ENCODE measurements around the gene VSIG10L2.

Gene VSIG10L2

GRCh38 chr11:125925247-125925740 lies 20.6 kb upstream of the VSIG10L2 start:
- DNase-seq: peak in 1 of 42 donors; percentile 33

GRCh38 chr11:125925804-125926203 lies 20.0 kb upstream of the VSIG10L2 start:
- DNase-seq: peak in 1 of 42 donors; percentile 31
- intact Hi-C loops (cut with DNase I): no loop called here

More at GRCh38 chr11:125925247-125925740, 20.6 kb upstream of the VSIG10L2 start:
- intact Hi-C loops (cut with DNase I): no loop called here

GRCh38 chr11:125926682-125927081 lies 19.2 kb upstream of the VSIG10L2 start:
- intact Hi-C loops (cut with DNase I): no loop called here
- DNase-seq: peak in 1 of 42 donors; percentile 10

- peak in 8 of 42 donors; percentile 15 to 59 (median 32) for DNase-seq
- intact Hi-C loops (cut with DNase I): no loop called here
These were observed 16.3 kb upstream of the VSIG10L2 start for GRCh38 chr11:125929445-125930075.

- no peak for DNase-seq
- intact Hi-C loops (cut with DNase I): no loop called here
These were observed 15.8 kb upstream of the VSIG10L2 start for GRCh38 chr11:125930076-125930450.

GRCh38 chr11:125931116-125931515 lies 14.7 kb upstream of the VSIG10L2 start:
- DNase-seq: peak in 1 of 42 donors; percentile 14
- intact Hi-C loops (cut with DNase I): no loop called here

- no peak for DNase-seq
- intact Hi-C loops (cut with DNase I): no loop called here
These were observed 14.2 kb upstream of the VSIG10L2 start for GRCh38 chr11:125931668-125932067.

GRCh38 chr11:125932301-125932700 lies 13.5 kb upstream of the VSIG10L2 start:
- intact Hi-C loops (cut with DNase I): no loop called here
- peak in 2 of 42 donors; percentile 8 to 12 for DNase-seq

GRCh38 chr11:125933030-125933813 lies 12.6 kb upstream of the VSIG10L2 start:
- DNase-seq: peak in 5 of 42 donors; percentile 18 to 37 (median 30)
- intact Hi-C loops (cut with DNase I): no loop called here

- DNase-seq: peak in 2 of 42 donors; percentile 19 to 22
- intact Hi-C loops (cut with DNase I): no loop called here
These were observed 11.4 kb upstream of the VSIG10L2 start for GRCh38 chr11:125934473-125934872.

GRCh38 chr11:125935056-125935455 lies 10.8 kb upstream of the VSIG10L2 start:
- intact Hi-C loops (cut with DNase I): no loop called here
- DNase-seq: no peak

GRCh38 chr11:125935618-125936199 lies 10.1 kb upstream of the VSIG10L2 start:
- intact Hi-C loops (cut with DNase I): no loop called here
- DNase-seq: peak in 3 of 42 donors; percentile 3 to 27 (median 6)

GRCh38 chr11:125938418-125938817 lies 7.4 kb upstream of the VSIG10L2 start:
- intact Hi-C loops (cut with DNase I): no loop called here
- peak in 6 of 42 donors; percentile 8 to 32 (median 17) for DNase-seq

GRCh38 chr11:125939081-125939521 lies 6.7 kb upstream of the VSIG10L2 start:
- intact Hi-C loops (cut with DNase I): no loop called here
- peak in 33 of 42 donors; percentile 16 to 79 (median 45) for DNase-seq

- peak in 3 of 42 donors; percentile 17 to 25 (median 19) for DNase-seq
- intact Hi-C loops (cut with DNase I): no loop called here
These were observed 5.7 kb upstream of the VSIG10L2 start for GRCh38 chr11:125940145-125940544.

GRCh38 chr11:125941267-125941618 lies 4.6 kb upstream of the VSIG10L2 start:
- DNase-seq: peak in 3 of 42 donors; percentile 9 to 18 (median 17)
- intact Hi-C loops (cut with DNase I): no loop called here

- peak in 41 of 42 donors; percentile 30 to 82 (median 60) for DNase-seq
- intact Hi-C loops (cut with DNase I): no loop called here
These were observed 3.9 kb upstream of the VSIG10L2 start for GRCh38 chr11:125941619-125942611.

- intact Hi-C loops (cut with DNase I): no loop called here
- peak in 5 of 42 donors; percentile 6 to 31 (median 29) for DNase-seq
These were observed 2.9 kb upstream of the VSIG10L2 start for GRCh38 chr11:125942771-125943428.

Data from head of caudate nucleus (tissue), 42 donors.